GM10847 (cell line): ENCODE measurements around the gene PARD6A.

ENCODE experiments used
- POLR2A ChIP-seq: IDR thresholded peaks from 2 replicates; pipeline ENCODE4 v1.6.1; 2011; ENCODE audit not compliant: insufficient read length; ENCODE audit errors: extremely low read depth

The PARD6A gene

GRCh38 chr16:67669499-67670101 lies 8.8 kb downstream of the PARD6A start:
- TF ChIP-seq POLR2A, result no peak

GRCh38 chr16:67672306-67672705 lies 11.5 kb downstream of the PARD6A start:
- TF ChIP-seq POLR2A, result no peak

- TF ChIP-seq POLR2A, result no peak
Measured at GRCh38 chr16:67672739-67673662, 12.2 kb downstream of the PARD6A start.

GRCh38 chr16:67673712-67674580 lies 13.2 kb downstream of the PARD6A start:
- TF ChIP-seq POLR2A, result no peak

- no peak for TF ChIP-seq POLR2A
Measured at GRCh38 chr16:67674851-67675578, 14.3 kb downstream of the PARD6A start.

GRCh38 chr16:67675579-67675935 lies 14.8 kb downstream of the PARD6A start:
- TF ChIP-seq POLR2A, result no peak

GRCh38 chr16:67675999-67676398 lies 15.2 kb downstream of the PARD6A start:
- TF ChIP-seq POLR2A, result no peak

- no peak for TF ChIP-seq POLR2A
Measured at GRCh38 chr16:67676516-67676915, 15.8 kb downstream of the PARD6A start.

GRCh38 chr16:67676939-67677338 lies 16.2 kb downstream of the PARD6A start:
- no peak for TF ChIP-seq POLR2A

GRCh38 chr16:67677712-67678111 lies 17.0 kb downstream of the PARD6A start:
- no peak for TF ChIP-seq POLR2A

- no peak for TF ChIP-seq POLR2A
Measured at GRCh38 chr16:67678354-67679023, 17.7 kb downstream of the PARD6A start.

GRCh38 chr16:67679935-67680897 lies 19.5 kb downstream of the PARD6A start:
- TF ChIP-seq POLR2A, result no peak

- TF ChIP-seq POLR2A, result no peak
Measured at GRCh38 chr16:67683767-67684166, 23.0 kb downstream of the PARD6A start.
